Activated CD4-positive, CD25-positive, alpha-beta regulatory T cell treated with anti-CD3 and anti-CD28 coated beads, Interleukin-2, amount 50 U/mL, for 24 hours (primary cell): Measurements from ENCODE around the gene PCIF1.

Source experiments
- ATAC-seq, 2 donors: fragments of 150-1000 bp; cut with Tn5 transposase; one replicate each; pipeline ENCODE4 v1.10.0; 2021; ENCODE audit warnings: mild to moderate bottlenecking in 1 of 2, moderate library complexity in 1 of 2

The PCIF1 gene

DNA sequence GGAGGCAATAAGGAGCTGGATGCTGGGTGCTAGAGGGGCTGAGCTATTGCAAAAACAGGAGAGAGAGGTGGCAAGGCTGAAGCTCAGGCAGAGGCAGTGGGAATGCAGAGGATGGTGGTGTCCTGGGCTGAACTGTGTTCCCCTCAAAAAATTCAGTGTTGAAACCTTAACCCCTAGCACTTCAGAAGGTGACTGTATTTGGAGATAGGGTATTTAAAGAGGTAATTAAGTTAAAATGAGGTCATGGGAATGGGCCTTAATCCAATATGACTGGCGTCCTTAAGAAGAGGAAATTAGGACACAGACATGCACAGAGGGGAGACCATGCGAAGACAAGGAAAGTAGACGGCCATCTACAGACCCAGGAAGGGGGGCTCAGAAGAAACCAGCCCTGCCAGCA is 62.7 kb downstream of the PCIF1 start:
- ATAC-seq, result no peak
